Stimulated activated CD8-positive, alpha-beta memory T cell treated with anti-CD3 and anti-CD28 coated beads, Interleukin-2, amount 100 ng/mL, for 1 hour (primary cell): ENCODE data around the gene SRSF4.
"Not testable (repeated sequence)": the region's sequence is repeated elsewhere in the genome, so short reads cannot be mapped to it uniquely, and the experiment has no call there.

ENCODE experiments used
- DNase-seq, 2 donors: peaks; one replicate each; pipeline ENCODE4 v3.0.0-alpha.2; 2020; ENCODE audit warnings: low read depth in 2 of 2

Gene SRSF4

GRCh38 chr1:29162476-29163138, 19.1 kb downstream of the SRSF4 start:
- DNase-seq: no peak

DNA sequence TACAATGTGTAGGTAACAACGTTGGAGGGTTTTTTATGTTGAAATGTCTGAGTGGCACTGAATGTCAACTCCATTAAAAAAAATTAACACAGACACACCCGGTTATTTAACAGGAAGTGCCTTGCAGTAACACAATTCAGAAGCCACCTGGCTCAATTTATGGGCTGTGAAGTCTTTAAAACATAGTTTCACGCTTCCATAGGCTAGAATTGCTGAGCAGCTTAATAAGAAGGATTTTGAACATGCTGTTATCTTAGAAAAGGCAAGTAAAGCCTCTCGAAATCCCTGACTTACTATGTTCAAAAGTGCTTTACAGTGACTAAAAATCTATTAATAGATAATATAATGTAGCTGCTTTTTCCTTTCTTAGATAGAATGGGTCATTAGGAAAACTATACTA, 19.7 kb downstream of the SRSF4 start:
- no peak for DNase-seq

GRCh38 chr1:29159773-29160172, 21.9 kb downstream of the SRSF4 start:
- no peak for DNase-seq

- DNase-seq: no peak
Measured at GRCh38 chr1:29157269-29157601, 24.5 kb downstream of the SRSF4 start.

- no peak for DNase-seq
Measured at GRCh38 chr1:29156543-29157268, 25.0 kb downstream of the SRSF4 start.

- no peak for DNase-seq
Measured at GRCh38 chr1:29152046-29152805, 29.5 kb downstream of the SRSF4 start.

DNA sequence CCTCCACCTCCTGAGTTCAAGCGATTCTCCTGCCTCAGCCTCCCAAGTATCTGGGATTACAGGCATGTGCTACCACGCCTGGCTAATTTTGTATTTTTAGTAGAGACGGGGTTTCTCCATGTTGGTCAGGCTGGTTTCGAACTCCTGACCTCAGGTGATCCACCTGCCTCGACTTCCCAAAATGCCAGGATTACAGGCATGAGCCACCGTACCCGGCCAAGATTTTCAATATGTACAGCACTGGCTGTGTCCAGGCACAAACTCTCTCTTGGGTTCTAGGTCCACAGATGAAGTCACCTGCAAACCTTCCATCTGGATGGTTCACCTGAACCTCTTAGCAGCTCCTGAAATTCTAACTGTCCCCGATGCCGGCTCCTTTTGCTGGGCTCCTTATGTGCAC, 31.4 kb downstream of the SRSF4 start:
- not testable (repeated sequence) for DNase-seq

- DNase-seq: no peak
Measured at GRCh38 chr1:29148656-29149491, 32.8 kb downstream of the SRSF4 start.

GRCh38 chr1:29145739-29146437, 35.8 kb downstream of the SRSF4 start:
- no peak for DNase-seq

- no peak for DNase-seq
Measured at GRCh38 chr1:29144178-29144577, 37.5 kb downstream of the SRSF4 start.

- DNase-seq: no peak
Measured at GRCh38 chr1:29142714-29143113, 39.0 kb downstream of the SRSF4 start.

DNA sequence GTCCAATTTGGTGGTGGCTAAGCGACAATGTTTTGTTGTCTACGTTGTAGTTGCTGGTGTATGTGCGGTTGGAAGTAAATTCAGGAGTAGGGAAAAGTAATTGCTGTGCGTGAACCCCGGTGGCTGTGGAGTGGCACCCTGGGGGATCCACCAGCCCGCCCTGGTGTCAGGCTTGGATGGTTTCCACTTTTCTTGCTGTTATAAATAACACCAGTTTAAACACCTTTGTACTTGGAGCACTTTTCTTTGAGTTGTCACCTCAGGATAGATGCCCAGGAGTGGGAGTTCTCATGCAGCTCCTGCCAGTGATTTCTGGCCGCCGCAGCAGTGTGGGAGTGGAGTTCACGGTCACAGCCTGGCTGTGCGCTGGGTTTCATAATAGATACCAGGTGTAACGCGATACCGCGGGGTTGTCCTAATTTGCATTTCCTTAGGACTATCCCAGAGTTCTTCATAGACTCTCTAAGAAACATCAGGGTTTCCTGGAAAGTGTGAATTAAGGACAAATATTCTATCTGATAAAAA, 45.2 kb downstream of the SRSF4 start:
- DNase-seq: no peak

GRCh38 chr1:29134695-29135028, 47.0 kb downstream of the SRSF4 start:
- no peak for DNase-seq

- no peak for DNase-seq
Measured at GRCh38 chr1:29133861-29134694, 47.6 kb downstream of the SRSF4 start.

GRCh38 chr1:29131056-29131455, 50.6 kb downstream of the SRSF4 start:
- DNase-seq: not testable (repeated sequence)

- no peak for DNase-seq
Measured at GRCh38 chr1:29129916-29130315, 51.8 kb downstream of the SRSF4 start.

GRCh38 chr1:29128739-29129138, 53.0 kb downstream of the SRSF4 start:
- DNase-seq: no peak

- DNase-seq: no peak
Measured at GRCh38 chr1:29126198-29126597, 55.5 kb downstream of the SRSF4 start.

DNA sequence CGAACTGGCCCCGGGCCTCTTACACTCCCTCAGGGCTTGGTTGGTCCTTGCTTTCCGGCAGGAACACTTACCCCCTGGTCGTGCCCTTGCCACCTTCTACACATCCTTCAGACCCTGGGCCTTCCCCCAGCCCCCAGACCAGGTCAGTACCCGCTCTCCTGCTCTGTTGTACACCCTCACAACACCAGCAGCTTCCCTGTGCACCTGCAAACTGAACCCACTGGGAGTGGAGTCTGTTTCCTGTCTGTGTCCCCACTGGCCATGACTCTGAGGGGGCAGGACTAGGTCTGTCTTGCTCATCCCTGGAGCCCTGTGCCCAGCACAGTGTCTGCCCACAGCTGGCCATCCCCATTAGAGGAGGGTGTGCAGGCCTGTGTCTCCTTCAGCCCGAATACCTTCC, 55.9 kb downstream of the SRSF4 start:
- DNase-seq: no peak

GRCh38 chr1:29125237-29125641, 56.5 kb downstream of the SRSF4 start:
- no peak for DNase-seq
